Stimulated activated CD8-positive, alpha-beta memory T cell treated with anti-CD3 and anti-CD28 coated beads, Interleukin-12 subunit alpha, Interleukin-12 subunit beta, amount 100 ng/mL, for 1 hour (primary cell): ENCODE measurements around the gene DPP8.
"Not testable (repeated sequence)": the region's sequence is repeated elsewhere in the genome, so short reads cannot be mapped to it uniquely, and the experiment has no call there.

ENCODE experiments used
- DNase-seq: peaks from one replicate; pipeline ENCODE4 v3.0.0-alpha.2; 2020; ENCODE audit warnings: low read depth

DPP8 gene

DNA sequence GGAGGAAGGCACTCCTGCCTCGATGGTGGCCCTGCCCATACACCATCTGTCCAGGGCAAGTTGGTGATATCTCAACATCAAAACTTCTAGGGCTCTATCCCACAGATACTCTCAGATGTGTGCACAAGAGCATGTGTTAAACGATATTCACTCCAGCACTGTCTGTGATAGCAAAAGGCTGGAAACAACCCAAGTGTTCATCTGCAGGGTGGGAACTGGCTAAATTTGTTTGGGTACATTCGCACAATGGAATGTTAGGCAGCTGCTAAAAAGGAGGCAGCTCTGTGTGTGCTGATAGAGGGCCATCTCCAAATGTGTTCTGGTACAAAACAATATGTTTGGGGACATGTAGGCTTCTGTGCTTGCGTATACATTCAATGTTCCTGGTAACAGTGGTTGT, 114.5 kb downstream of the DPP8 start:
- no peak for DNase-seq

DNA sequence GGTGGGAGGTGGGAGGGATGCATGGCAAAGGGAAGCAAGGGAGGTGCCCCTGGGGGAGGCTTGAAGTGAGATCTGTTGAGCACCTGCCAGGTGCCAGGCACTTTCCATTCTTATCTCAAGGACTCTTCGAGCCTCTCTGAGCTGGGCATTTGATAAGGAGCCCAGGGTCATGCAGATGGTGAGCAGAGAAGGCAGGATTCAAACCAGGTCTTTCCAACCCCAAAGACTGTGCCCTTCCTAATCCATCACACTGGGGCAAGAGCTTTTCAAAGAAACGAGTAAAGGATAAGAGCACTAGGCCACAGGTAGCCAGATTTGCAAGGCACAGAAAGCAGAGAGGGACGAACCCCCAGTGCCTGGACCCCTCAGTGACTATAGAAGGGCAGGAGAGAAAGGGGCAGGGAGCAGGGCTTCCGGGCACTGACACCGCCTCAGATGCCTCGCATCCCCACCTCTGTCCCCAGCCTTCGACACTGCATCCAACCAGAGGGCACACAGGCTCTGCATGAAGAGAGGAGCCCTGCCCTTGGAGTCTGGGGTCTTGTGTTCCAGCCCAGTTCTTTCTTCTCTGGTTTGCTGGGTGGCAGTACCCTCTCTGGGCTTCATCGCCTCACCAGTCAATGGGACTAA, 115.8 kb downstream of the DPP8 start:
- no peak for DNase-seq

GRCh38 chr15:65400760-65401610, 116.5 kb downstream of the DPP8 start:
- peak; percentile 16 for DNase-seq

DNA sequence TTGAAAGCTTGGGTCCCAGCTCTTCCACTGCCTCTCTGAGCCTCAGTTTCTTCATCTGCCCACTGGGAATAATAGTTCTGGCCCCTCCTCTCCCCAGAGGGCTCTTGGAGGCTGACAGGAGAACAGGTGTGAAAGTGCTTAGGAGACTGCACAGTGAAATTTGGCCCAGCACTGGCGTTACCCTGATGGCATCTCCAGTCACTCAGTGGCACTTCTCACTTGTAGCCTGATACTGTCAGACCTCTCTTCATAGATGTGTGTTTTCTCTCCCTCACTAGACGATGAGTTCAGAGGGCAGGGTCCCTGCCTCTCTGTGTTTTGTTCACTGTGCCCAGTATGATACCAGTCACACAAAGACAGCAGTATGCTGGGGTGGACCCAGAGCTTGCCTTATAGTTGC, 117.5 kb downstream of the DPP8 start:
- no peak for DNase-seq

GRCh38 chr15:65399001-65399706, 118.3 kb downstream of the DPP8 start:
- DNase-seq: no peak

- DNase-seq: not testable (repeated sequence)
These were observed 119.0 kb downstream of the DPP8 start for GRCh38 chr15:65398486-65398885.

- no peak for DNase-seq
These were observed 120.5 kb downstream of the DPP8 start for GRCh38 chr15:65396965-65397317.

GRCh38 chr15:65396283-65396964, 121.1 kb downstream of the DPP8 start:
- no peak for DNase-seq

DNA sequence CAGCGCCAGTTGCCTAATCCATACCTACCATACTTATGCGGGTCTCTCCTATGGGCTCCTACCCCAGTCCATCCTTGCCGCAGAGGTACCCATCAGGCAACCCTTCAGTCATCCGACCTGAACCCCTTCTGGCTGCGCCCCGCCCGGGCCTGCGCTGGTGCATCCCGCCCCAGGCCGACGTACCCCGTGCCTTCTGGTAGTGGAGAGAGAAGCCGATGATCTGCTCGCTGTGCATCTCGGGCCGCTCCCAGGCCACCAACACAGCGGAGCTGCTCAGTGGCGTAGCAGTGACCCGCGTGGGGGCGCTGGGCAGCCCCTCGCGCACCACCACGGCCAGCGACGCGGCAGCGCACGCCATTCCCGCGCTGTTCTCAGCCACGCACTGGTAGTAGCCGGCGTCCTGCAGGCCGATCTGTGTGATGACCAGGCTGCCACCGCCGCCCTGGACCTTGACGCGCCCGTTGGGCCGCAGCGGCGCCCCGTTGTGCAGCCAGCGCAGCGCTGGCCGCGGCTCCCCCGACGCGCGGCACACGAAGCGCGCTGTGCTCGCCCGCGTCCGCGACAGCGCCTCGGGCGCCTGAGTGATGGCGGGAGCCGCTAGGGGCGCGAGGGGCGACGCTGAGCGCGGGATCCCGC, 121.8 kb downstream of the DPP8 start:
- DNase-seq: no peak

- DNase-seq: no peak
These were observed 122.6 kb downstream of the DPP8 start for GRCh38 chr15:65394936-65395335.

DNA sequence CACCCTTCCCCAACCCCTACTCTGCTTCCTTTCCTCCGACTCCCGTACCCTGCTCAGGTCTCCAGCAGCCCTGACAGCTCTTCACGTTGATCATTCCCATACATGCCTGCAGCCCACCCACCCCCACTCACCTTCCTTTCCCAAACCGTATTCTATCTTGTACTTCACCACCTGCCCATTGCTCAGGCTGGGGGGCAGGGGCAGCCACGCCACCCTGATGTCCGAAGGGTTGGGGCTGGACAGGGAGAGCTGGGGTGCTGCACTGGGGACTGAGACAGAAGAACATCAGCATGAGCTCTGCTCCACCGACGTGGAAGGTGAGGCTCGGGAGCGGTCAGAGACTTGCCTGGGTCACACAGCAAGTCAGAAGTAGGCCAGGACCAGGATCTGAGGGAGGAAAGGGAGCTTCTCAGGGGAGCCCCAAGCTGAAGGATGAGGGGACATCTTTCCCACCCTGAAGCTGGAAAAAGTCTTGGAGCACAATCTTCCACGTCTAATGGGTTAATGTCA, 123.2 kb downstream of the DPP8 start:
- no peak for DNase-seq

- DNase-seq: no peak
These were observed 123.9 kb downstream of the DPP8 start for GRCh38 chr15:65393557-65393956.

DNA sequence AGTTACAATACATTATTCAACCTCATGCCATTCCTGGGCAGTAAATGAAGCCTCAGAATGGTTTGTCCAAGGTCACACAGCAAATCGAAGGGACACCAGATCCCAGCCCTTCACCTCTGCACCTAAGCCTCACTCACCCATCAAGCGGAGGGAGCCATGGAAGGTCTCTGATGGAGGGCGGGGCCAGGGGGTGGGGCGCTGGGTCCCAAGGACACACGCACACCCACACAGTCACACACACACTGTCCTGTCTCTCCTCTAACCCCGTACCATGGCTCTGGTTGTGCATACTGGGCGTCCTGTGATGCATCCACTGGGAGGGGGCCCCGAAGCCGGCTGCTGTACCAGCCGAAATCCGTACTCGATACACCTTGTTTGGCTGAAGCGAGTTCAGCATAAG, 124.4 kb downstream of the DPP8 start:
- DNase-seq: no peak
